Measurements from ENCODE around the gene ADTRP. TPM values are rescaled to one million over a fixed set of nuclear protein-coding genes. Genes with fewer than 3 reads are reported as not detected.

ADTRP gene
- total RNA-seq, 1 donor from 2014 or later: not detected

- Mint-ChIP-seq H3K27ac (ENCODE audit: unreplicated experiment) (peak overlapping the region; percentile 87), H3K4me3 (ENCODE audit: unreplicated experiment) (no peak overlapping the region), H3K36me3 (ENCODE audit: unreplicated experiment) (no peaks in the 10 kb centered on the region), H3K27me3 (ENCODE audit: unreplicated experiment) (no peaks in the 10 kb centered on the region), H3K9me3 (ENCODE audit: unreplicated experiment) (no peaks in the 10 kb centered on the region), H3K4me1 (ENCODE audit: unreplicated experiment) (peaks cover 39% of the 10 kb centered on the region)
- TF ChIP-seq CTCF (IDR thresholded peaks at IDR 0.05): no peak
- peak; percentile 89 for DNase-seq (ENCODE audit: extremely low spot score, unreplicated experiment)
These were observed 31.5 kb upstream of the ADTRP start for GRCh38 chr6:11810039-11810541.

GRCh38 chr6:11808054-11808453, 29.5 kb upstream of the ADTRP start:
- H3K4me1 Mint-ChIP-seq (ENCODE audit: unreplicated experiment): peaks cover 29% of the 10 kb centered on the region
- no peak for TF ChIP-seq CTCF (IDR thresholded peaks at IDR 0.05)

GRCh38 chr6:11806561-11807317, 28.1 kb upstream of the ADTRP start:
- no peak for TF ChIP-seq CTCF (IDR thresholded peaks at IDR 0.05)
- Mint-ChIP-seq H3K4me3 (ENCODE audit: unreplicated experiment) (no peak overlapping the region), H3K36me3 (ENCODE audit: unreplicated experiment) (no peaks in the 10 kb centered on the region), H3K27me3 (ENCODE audit: unreplicated experiment) (no peaks in the 10 kb centered on the region), H3K9me3 (ENCODE audit: unreplicated experiment) (no peaks in the 10 kb centered on the region), H3K4me1 (ENCODE audit: unreplicated experiment) (peaks cover 27% of the 10 kb centered on the region), H3K27ac (ENCODE audit: unreplicated experiment) (no peak overlapping the region)
- DNase-seq (ENCODE audit: extremely low spot score, unreplicated experiment): no peak

More at GRCh38 chr6:11808054-11808453, 29.5 kb upstream of the ADTRP start:
- no peak for DNase-seq (ENCODE audit: extremely low spot score, unreplicated experiment)
- Mint-ChIP-seq H3K27me3 (ENCODE audit: unreplicated experiment) (no peaks in the 10 kb centered on the region), H3K4me3 (ENCODE audit: unreplicated experiment) (no peak overlapping the region), H3K9me3 (ENCODE audit: unreplicated experiment) (no peaks in the 10 kb centered on the region), H3K36me3 (ENCODE audit: unreplicated experiment) (no peaks in the 10 kb centered on the region), H3K27ac (ENCODE audit: unreplicated experiment) (no peak overlapping the region)

DNA sequence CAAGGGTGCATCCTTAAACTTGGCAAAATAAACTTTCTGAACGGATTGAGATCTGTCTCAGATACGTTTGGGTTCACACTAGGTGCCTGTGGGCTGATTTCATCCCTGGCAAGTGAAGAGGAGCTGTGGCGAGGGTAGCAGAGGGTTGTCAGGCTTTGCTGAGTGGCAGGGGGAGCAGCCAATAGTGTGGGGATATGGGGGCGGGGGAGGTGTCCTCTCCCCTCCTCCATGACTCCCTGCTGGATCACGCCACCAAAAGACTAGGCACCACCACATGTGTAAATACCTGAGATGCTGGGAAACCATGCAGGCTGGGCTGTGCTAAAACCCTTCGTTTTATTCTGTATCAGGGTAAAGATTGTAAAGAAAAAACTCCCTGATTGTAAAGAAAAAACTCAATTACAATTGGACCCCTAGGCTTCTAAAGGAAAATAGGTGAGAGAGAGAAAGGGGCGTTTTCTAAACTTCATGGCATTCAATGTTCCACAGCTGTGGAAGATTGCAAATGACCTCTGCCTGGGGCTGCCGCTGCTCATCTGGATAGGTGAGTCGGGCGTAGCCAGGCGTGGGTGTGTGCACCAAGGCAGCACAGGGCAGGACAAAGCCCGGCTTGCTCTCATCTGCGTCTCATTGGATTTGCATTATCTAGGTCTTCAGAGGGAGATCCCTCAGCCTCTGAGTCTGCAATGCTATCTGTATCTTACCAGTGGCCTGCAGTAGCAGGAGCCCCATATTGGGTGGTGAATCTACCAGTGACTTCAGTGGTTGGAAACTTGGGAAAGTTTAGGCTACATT, 26.9 kb upstream of the ADTRP start:
- H3K36me3 Mint-ChIP-seq (ENCODE audit: unreplicated experiment): no peaks in the 10 kb centered on the region
- no peaks in the 10 kb centered on the region for H3K9me3 Mint-ChIP-seq (ENCODE audit: unreplicated experiment)
- H3K27ac Mint-ChIP-seq (ENCODE audit: unreplicated experiment): no peak overlapping the region
- no peaks in the 10 kb centered on the region for H3K27me3 Mint-ChIP-seq (ENCODE audit: unreplicated experiment)
- no peak for TF ChIP-seq CTCF (IDR thresholded peaks at IDR 0.05)
- H3K4me1 Mint-ChIP-seq (ENCODE audit: unreplicated experiment): peaks cover 21% of the 10 kb centered on the region
- no peak for DNase-seq (ENCODE audit: extremely low spot score, unreplicated experiment)
- H3K4me3 Mint-ChIP-seq (ENCODE audit: unreplicated experiment): no peak overlapping the region

DNA sequence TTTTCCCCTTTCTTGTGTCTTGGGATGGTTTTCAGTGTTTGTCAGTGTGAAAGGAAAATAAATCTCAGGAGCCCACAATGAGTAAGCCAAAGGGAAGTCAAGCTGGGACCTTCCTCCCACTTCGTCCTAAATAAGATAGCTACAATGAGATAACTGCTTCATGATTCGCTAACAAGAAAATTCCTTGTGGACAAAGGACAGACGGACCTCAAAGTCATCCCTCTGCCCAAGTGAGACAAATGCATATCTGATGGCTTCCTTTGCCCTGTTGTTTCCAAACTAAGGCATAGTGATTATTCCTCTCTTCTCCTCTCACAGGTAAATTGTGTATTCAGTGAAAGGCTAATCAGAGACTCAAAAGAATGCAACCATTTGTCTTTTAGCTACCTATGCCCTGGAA, 26.1 kb upstream of the ADTRP start:
- no peak for TF ChIP-seq CTCF (IDR thresholded peaks at IDR 0.05)
- peaks cover 13% of the 10 kb centered on the region for H3K4me1 Mint-ChIP-seq (ENCODE audit: unreplicated experiment)
- H3K36me3 Mint-ChIP-seq (ENCODE audit: unreplicated experiment): no peaks in the 10 kb centered on the region
- H3K4me3 Mint-ChIP-seq (ENCODE audit: unreplicated experiment): no peak overlapping the region
- H3K9me3 Mint-ChIP-seq (ENCODE audit: unreplicated experiment): no peaks in the 10 kb centered on the region
- H3K27ac Mint-ChIP-seq (ENCODE audit: unreplicated experiment): no peak overlapping the region
- DNase-seq (ENCODE audit: extremely low spot score, unreplicated experiment): no peak
- no peaks in the 10 kb centered on the region for H3K27me3 Mint-ChIP-seq (ENCODE audit: unreplicated experiment)
